Thoracic aorta (tissue), 2 donors: Measurements from ENCODE around the gene SLC6A20. TPM values are rescaled to one million over a fixed set of nuclear protein-coding genes. Genes with fewer than 3 reads are reported as not detected.

Experiments used
- ATAC-seq: fragments of 150-250 bp; one replicate; pipeline ENCODE4 v1.8.0; 2017; ENCODE audit warnings: low read depth; ENCODE audit not compliant: insufficient number of reproducible peaks, low FRiP score
- DNase-seq: peaks from one replicate; pipeline ENCODE4 v3.0.0-alpha.2; 2020; ENCODE audit warnings: low spot score
- H3K27ac ChIP-seq, 2 donors: fragments of 200-600 bp; sonication (generic); 1 replicate in 1 of 2; 2 replicates in 1 of 2; pipeline ENCODE4 v1.5.1; 2016; ENCODE audit warnings: mild to moderate bottlenecking in 2 of 2, moderate library complexity in 2 of 2
- H3K27me3 ChIP-seq: fragments of 200-600 bp; sonication (generic); replicated peaks from 2 replicates; pipeline ENCODE4 v1.6.0; 2016; ENCODE audit warnings: mild to moderate bottlenecking; ENCODE audit not compliant: insufficient read depth
- H3K36me3 ChIP-seq: fragments of 200-600 bp; sonication (generic); one replicate; pipeline ENCODE4 v1.5.1; 2016
- H3K4me1 ChIP-seq, 2 donors: fragments of 200-600 bp; sonication (generic); 1 replicate in 1 of 2; 2 replicates in 1 of 2; pipeline versions ENCODE4 v1.5.1 to v1.6.0; 2016; ENCODE audit warnings: low read depth in 2 of 2, mild to moderate bottlenecking in 1 of 2; ENCODE audit not compliant: control insufficient read depth in 1 of 2
- H3K4me3 ChIP-seq: fragments of 200-600 bp; sonication (generic); 2 replicates; pipeline ENCODE4 v1.5.1; 2016; ENCODE audit warnings: mild to moderate bottlenecking
- H3K9me3 ChIP-seq: fragments of 200-600 bp; sonication (generic); 2 replicates; pipeline ENCODE4 v1.5.1; 2016
- total RNA-seq, 2 donors: library from RNA; depleted of rRNA; stranded (reverse); fragments of >200 nt; gene quantifications; one replicate each; pipeline versions ENCODE4 v1.1.0 to v1.2.3, GENCODE V29; 2016
- TF ChIP-seq, protein P1 (sequence below): fragments of 200-600 bp; sonication (generic); IDR thresholded peaks from one replicate; pipeline ENCODE4 v1.5.1; 2019; ENCODE audit warnings: antibody characterized with exemption

The SLC6A20 gene
- total RNA-seq, 2 donors from 2014 or later: 0.28 TPM; not detected in 1

DNA sequence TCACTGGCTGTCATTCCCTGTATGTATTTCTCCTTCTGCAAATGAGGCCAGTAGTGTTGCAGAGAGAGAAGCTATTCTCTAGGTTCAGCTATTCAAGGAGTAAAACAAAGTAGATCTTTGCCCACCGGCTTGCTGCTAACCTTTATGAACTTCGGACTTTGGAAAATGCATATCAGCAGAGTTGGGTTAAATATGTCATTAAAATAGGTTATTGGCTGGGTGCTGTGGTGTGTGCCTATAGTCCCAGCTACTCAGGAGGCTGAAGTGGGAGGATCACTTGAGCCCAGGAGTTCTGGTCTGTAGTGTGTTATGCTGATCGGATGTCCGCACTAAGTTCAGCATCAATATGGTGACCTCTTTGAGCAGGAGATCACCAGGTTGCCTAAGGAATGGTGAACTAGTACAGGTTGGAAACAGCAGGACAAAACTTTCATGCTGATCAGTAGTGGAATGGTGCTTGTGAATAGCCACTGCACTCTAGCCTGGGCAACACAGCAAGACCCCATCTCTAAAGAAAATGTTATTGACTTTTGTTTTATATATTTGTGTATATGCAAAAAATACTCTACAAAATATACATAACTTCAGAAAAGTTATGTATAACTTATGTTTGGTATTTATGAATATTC lies 53.8 kb downstream of the SLC6A20 start:
- no peak overlapping the region for H3K27ac ChIP-seq
- TF ChIP-seq, protein P1, sequence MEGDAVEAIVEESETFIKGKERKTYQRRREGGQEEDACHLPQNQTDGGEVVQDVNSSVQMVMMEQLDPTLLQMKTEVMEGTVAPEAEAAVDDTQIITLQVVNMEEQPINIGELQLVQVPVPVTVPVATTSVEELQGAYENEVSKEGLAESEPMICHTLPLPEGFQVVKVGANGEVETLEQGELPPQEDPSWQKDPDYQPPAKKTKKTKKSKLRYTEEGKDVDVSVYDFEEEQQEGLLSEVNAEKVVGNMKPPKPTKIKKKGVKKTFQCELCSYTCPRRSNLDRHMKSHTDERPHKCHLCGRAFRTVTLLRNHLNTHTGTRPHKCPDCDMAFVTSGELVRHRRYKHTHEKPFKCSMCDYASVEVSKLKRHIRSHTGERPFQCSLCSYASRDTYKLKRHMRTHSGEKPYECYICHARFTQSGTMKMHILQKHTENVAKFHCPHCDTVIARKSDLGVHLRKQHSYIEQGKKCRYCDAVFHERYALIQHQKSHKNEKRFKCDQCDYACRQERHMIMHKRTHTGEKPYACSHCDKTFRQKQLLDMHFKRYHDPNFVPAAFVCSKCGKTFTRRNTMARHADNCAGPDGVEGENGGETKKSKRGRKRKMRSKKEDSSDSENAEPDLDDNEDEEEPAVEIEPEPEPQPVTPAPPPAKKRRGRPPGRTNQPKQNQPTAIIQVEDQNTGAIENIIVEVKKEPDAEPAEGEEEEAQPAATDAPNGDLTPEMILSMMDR: no peak
- ATAC-seq (no peak), DNase-seq (no peak)
- no peaks in the 10 kb centered on the region for H3K9me3 ChIP-seq
- H3K4me1 ChIP-seq: no peaks in the 10 kb centered on the region
- H3K36me3 ChIP-seq: peaks cover 27% of the 10 kb centered on the region
- no peak overlapping the region for H3K4me3 ChIP-seq
- H3K27me3 ChIP-seq: no peaks in the 10 kb centered on the region

DNA sequence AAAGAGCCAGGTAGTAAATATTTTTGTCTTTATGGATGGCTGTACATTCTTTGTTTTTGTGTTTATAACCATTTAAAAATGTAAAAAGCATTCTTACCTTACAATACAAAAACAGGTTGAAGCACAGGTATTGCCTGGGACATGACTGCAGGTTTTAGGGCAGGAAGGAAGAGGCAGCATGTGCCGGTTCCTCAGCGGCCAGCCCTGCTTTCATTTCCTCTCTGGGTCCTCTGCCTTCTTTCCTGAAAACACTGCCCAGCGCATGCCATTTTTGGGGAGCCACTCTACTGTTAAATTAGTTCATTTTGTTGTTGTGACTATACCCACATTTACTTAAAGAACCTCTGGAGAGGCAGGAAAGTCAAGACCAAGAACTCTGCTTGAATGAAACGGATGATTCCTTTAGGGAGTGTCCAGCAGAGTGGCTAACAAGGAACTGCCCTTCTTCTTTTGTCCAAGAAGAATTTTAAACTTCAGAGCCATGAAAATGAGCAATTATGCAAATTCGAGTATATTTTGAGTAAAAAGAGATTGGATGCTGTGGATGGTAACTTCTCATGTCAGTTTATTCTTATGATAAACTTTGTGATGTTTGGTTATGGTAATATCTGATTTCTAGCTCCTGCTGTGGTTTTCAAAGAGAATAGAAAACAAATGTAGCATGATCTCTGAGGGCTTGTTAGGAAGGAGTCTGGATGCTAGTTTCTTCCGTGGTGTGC lies 54.4 kb downstream of the SLC6A20 start:
- DNase-seq (no peak), ATAC-seq (no peak)
- H3K27ac ChIP-seq: no peak overlapping the region
- H3K36me3 ChIP-seq: peaks cover 33% of the 10 kb centered on the region
- H3K4me3 ChIP-seq: no peak overlapping the region
- TF ChIP-seq, protein P1: no peak
- no peaks in the 10 kb centered on the region for H3K9me3 ChIP-seq
- no peaks in the 10 kb centered on the region for H3K4me1 ChIP-seq
- H3K27me3 ChIP-seq: no peaks in the 10 kb centered on the region

DNA sequence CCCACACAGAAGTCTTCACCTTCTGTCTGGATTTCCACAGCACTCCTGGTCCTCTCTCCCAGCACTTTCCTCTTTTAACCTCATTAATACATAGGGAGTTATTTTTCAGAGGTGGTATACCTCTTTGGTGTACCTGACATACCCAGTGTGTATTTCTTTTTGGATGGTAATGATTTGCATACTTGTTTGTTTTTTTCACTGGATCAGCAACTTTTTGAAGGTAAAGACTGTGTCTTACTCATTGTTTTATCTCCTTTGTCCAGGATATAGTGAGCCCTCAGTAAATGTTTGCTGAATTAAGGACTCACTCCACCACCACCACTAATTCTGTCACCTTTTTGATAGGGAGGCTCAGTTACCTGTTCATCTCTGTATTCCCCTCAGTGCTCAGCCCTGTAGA lies 55.1 kb downstream of the SLC6A20 start:
- ATAC-seq: no peak
- no peak overlapping the region for H3K27ac ChIP-seq
- H3K4me1 ChIP-seq: no peaks in the 10 kb centered on the region
- H3K36me3 ChIP-seq: peaks cover 34% of the 10 kb centered on the region
- no peaks in the 10 kb centered on the region for H3K9me3 ChIP-seq
- H3K27me3 ChIP-seq: no peaks in the 10 kb centered on the region
- H3K4me3 ChIP-seq: no peak overlapping the region
- TF ChIP-seq, protein P1: no peak
- DNase-seq: no peak

DNA sequence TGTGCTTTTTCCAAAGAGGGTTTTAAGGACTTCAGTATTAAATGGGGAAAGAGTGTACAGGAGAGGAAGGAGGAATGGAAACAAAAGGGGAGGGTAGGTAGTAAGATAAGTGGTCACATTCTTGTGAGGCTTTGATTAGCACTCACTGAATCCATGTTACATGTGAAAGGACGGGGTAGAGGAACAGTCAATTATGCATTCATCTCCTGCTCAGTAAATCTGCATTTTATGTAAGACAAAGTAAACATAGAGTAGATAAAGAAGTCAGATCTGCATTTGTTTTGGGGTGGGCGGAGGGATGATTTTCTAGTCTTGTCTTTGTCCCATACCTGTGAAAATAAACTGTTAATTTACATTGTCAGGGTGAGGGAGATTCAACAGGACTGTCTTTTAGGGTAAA lies 56.3 kb downstream of the SLC6A20 start:
- Histone ChIP-seq H3K9me3 (no peaks in the 10 kb centered on the region), H3K4me3 (no peak overlapping the region), H3K27ac (no peak overlapping the region), H3K27me3 (no peaks in the 10 kb centered on the region), H3K4me1 (no peaks in the 10 kb centered on the region), H3K36me3 (peaks cover 29% of the 10 kb centered on the region)
- TF ChIP-seq, protein P1: no peak
- ATAC-seq (no peak), DNase-seq (no peak)

DNA sequence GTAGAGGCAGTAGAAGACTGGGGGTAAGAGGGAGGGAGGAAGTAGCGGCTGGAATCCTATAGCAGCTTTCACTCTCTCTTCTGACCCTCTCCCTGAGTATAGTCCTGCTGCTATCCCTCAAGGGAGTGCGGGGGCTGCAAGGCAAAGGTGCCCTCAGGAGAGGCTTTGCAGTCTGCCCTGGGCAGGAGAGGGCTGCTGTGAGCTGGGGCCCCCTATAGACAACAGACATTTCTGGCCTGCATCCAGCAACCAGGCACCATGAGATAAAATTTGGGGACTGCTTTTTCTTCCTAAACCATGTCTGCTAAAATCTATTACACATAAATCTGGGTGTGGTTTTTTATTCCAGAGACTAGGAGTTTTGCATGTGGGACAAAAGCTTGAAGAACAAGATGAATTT lies 59.1 kb downstream of the SLC6A20 start:
- Histone ChIP-seq H3K27ac (no peak overlapping the region), H3K9me3 (no peaks in the 10 kb centered on the region), H3K36me3 (peaks cover 19% of the 10 kb centered on the region), H3K4me3 (no peak overlapping the region), H3K27me3 (no peaks in the 10 kb centered on the region), H3K4me1 (no peaks in the 10 kb centered on the region)
- ATAC-seq (no peak), DNase-seq (no peak)
- TF ChIP-seq, protein P1: no peak
